Liver (tissue), 9 donors: ENCODE results near the gene KIAA1217. TPM values are rescaled to one million over a fixed set of nuclear protein-coding genes. Genes with fewer than 3 reads are reported as not detected.
A peak's percentile ranks its signal among the peaks of the same experiment; 100 is the strongest.

ENCODE experiments used
- DNase-seq: peaks from one replicate; pipeline ENCODE4 v3.0.0-alpha.2; 2017; ENCODE audit warnings: low spot score
- H3K27ac ChIP-seq, 2 donors: one replicate each; pipeline ENCODE4 v1.7.0; 2013; ENCODE audit warnings: inconsistent platforms in 2 of 2, low read length in 2 of 2, control low read depth in 1 of 2, low read depth in 1 of 2, mild to moderate bottlenecking in 1 of 2
- H3K27me3 ChIP-seq, 4 donors: one replicate each; pipeline versions ENCODE4 v1.6.1 to v1.7.0; 2013; ENCODE audit warnings: low read length in 3 of 4, inconsistent platforms in 1 of 4, mild to moderate bottlenecking in 1 of 4, moderate library complexity in 1 of 4; ENCODE audit not compliant: control insufficient read depth in 4 of 4, insufficient read depth in 4 of 4
- H3K36me3 ChIP-seq, 4 donors: one replicate each; pipeline versions ENCODE4 v1.6.1 to v1.7.0; 2013; ENCODE audit warnings: low read length in 3 of 4, mild to moderate bottlenecking in 3 of 4, low read depth in 1 of 4, moderate library complexity in 1 of 4; ENCODE audit not compliant: control insufficient read depth in 4 of 4, insufficient read depth in 3 of 4
- H3K4me1 ChIP-seq, 4 donors: one replicate each; pipeline versions ENCODE4 v1.6.1 to v1.7.0; 2013; ENCODE audit warnings: low read length in 3 of 4, mild to moderate bottlenecking in 3 of 4, moderate library complexity in 1 of 4; ENCODE audit not compliant: control insufficient read depth in 4 of 4, insufficient read depth in 4 of 4
- H3K4me3 ChIP-seq, 3 donors: one replicate each; pipeline versions ENCODE4 v1.6.1 to v1.7.0; 2013; ENCODE audit warnings: low read length in 3 of 3, control low read depth in 1 of 3, low read depth in 1 of 3, mild to moderate bottlenecking in 1 of 3
- H3K9ac ChIP-seq, 2 donors: one replicate each; pipeline ENCODE4 v1.7.0; 2013; ENCODE audit warnings: low read length in 2 of 2, mild to moderate bottlenecking in 2 of 2, moderate library complexity in 2 of 2, control low read depth in 1 of 2, low read depth in 1 of 2
- H3K9me3 ChIP-seq, 4 donors: one replicate each; pipeline versions ENCODE4 v1.6.1 to v1.7.0; 2013; ENCODE audit warnings: low read length in 3 of 4; ENCODE audit not compliant: control insufficient read depth in 4 of 4
- ATF3 ChIP-seq: IDR thresholded peaks from 2 replicates; pipeline ENCODE4 v1.6.1; 2016; ENCODE audit warnings: antibody characterized with exemption
- CTCF ChIP-seq: fragments of 150-350 bp; IDR thresholded peaks from 2 replicates; pipeline ENCODE4 v1.5.1; 2017; ENCODE audit warnings: improper control_type of control experiment, low read depth, low read length; ENCODE audit not compliant: missing input control
- FOXA1 ChIP-seq: IDR thresholded peaks from 2 replicates; pipeline ENCODE4 v1.6.1; 2016; ENCODE audit warnings: antibody characterized with exemption
- GABPA ChIP-seq, 2 donors: IDR thresholded peaks in 1 of 2; conservative IDR thresholded peaks in 1 of 2; 2 replicates each; pipeline ENCODE4 v1.6.1; 2016; ENCODE audit warnings: antibody characterized with exemption in 2 of 2, mild to moderate bottlenecking in 1 of 2, moderate library complexity in 1 of 2
- HNF4A ChIP-seq, 2 donors: conservative IDR thresholded peaks; 2 replicates each; pipeline ENCODE4 v1.6.1; 2016; ENCODE audit warnings: antibody characterized with exemption in 2 of 2, mild to moderate bottlenecking in 2 of 2
- MAX ChIP-seq: IDR thresholded peaks from 2 replicates; pipeline ENCODE4 v1.6.1; 2016; ENCODE audit warnings: antibody characterized with exemption
- NR2F2 ChIP-seq: IDR thresholded peaks from 2 replicates; pipeline ENCODE4 v1.6.1; 2016; ENCODE audit warnings: antibody characterized with exemption
- RAD21 ChIP-seq, 2 donors: IDR thresholded peaks; 2 replicates each; pipeline ENCODE4 v1.6.1; 2016; ENCODE audit warnings: antibody characterized with exemption in 2 of 2, mild to moderate bottlenecking in 2 of 2
- REST ChIP-seq: IDR thresholded peaks from 2 replicates; pipeline ENCODE4 v1.6.1; 2016; ENCODE audit warnings: antibody characterized with exemption, mild to moderate bottlenecking
- RXRA ChIP-seq, 2 donors: IDR thresholded peaks; 2 replicates each; pipeline ENCODE4 v1.6.1; 2017 to 2018; ENCODE audit warnings: antibody characterized with exemption in 2 of 2, mild to moderate bottlenecking in 1 of 2
- SP1 ChIP-seq: IDR thresholded peaks from 2 replicates; pipeline ENCODE4 v1.6.1; 2018; ENCODE audit warnings: antibody characterized with exemption, mild to moderate bottlenecking
- WGBS: extraction: QIAGEN DNeasy Blood & Tissue Kit; methylation state at CpG from one replicate; pipeline ENCODE4 v1.1.7; 2013; 5-methylcytosine and 5-hydroxymethylcytosine counted together
- polyA plus RNA-seq, 2 donors: library from polyadenylated mRNA; stranded (reverse) in 1 of 2; unstranded in 1 of 2; fragments of 200-250 nt in 1 of 2; fragments of >200 nt in 1 of 2; fragmentation: Nextera tagmentation in 1 of 2; extraction: Ambion mirVana in 1 of 2; gene quantifications; one replicate each; pipeline versions ENCODE4 v1.2.1 to v1.2.3, GENCODE V29; 2013 to 2015
- total RNA-seq, 2 donors: library from RNA; depleted of rRNA; stranded (reverse); fragments of >200 nt; gene quantifications; one replicate each; pipeline ENCODE4 v1.2.3, GENCODE V29; 2014
- donor health status: healthy.
- donor health status: healthy.
- donor health status: healthy.
- donor health status: healthy.
- donor health status: healthy.

KIAA1217 gene
- total and polyA plus RNA-seq, 4 donors, result 4.5 to 12.8 (median 6.8) TPM

GRCh38 chr10:24239289-24240040 lies 30.5 kb downstream of the KIAA1217 start:
- TF ChIP-seq RAD21 (IDR thresholded peaks at IDR 0.05) (no peak), ATF3 (no peak), RXRA (IDR thresholded peaks at IDR 0.05) (no peak), NR2F2 (no peak), FOXA1 (no peak), GABPA (IDR thresholded peaks at IDR 0.05 in 1 of 2, conservative IDR thresholded peaks at IDR 0.05 in 1 of 2) (no peak), SP1 (no peak), CTCF (no peak), MAX (no peak), REST (no peak)
- 38% methylated on average over 10 of the region's 10 CpGs for WGBS
- no peak for DNase-seq
- Histone ChIP-seq H3K36me3 (no peaks in the 10 kb centered on the region), H3K9me3 (no peaks in the 10 kb centered on the region), H3K9ac (no peak overlapping the region), H3K4me3 (peak overlapping the region in 1 of 3 donors; percentile 1), H3K27me3 (no peaks in the 10 kb centered on the region), H3K27ac (no peak overlapping the region), H3K4me1 (peaks cover 0 to 15% (median under 1%) of the 10 kb centered on the region in 4 donors)

- no peak for TF ChIP-seq CTCF
- TF ChIP-seq RAD21 (IDR thresholded peaks at IDR 0.05), result no peak
- no peak for TF ChIP-seq HNF4A (conservative IDR thresholded peaks at IDR 0.05)
- H3K9ac ChIP-seq, result no peak overlapping the region
- no peaks in the 10 kb centered on the region for H3K36me3 ChIP-seq
- H3K4me1 ChIP-seq, result peaks cover 0 to 15% (median under 1%) of the 10 kb centered on the region in 4 donors
- WGBS, result 46% methylated on average over 8 of the region's 8 CpGs
- no peak overlapping the region for H3K4me3 ChIP-seq
- DNase-seq, result no peak
- H3K27ac ChIP-seq, result no peak overlapping the region
- H3K9me3 ChIP-seq, result no peaks in the 10 kb centered on the region
- H3K27me3 ChIP-seq, result no peaks in the 10 kb centered on the region
Measured at GRCh38 chr10:24240041-24240751, 31.3 kb downstream of the KIAA1217 start.
